ENCODE results near the gene NR1H3. TPM values are rescaled to one million over a fixed set of nuclear protein-coding genes. Genes with fewer than 3 reads are reported as not detected.

The NR1H3 gene
- total RNA-seq, 1 experiment from 2014 or later, result 44.8 TPM

GRCh38 chr11:47285969-47286770 lies 28.4 kb downstream of the NR1H3 start:
- Histone ChIP-seq H3K4me1 (no peaks in the 10 kb centered on the region), H3K9me3 (no peaks in the 10 kb centered on the region), H3K27me3 (replicated peaks; ENCODE audit: control insufficient read depth, insufficient read depth, low read length) (no peaks in the 10 kb centered on the region), H3K4me3 (ENCODE audit: low read depth, low read length) (no peak overlapping the region), H3K36me3 (ENCODE audit: control insufficient read depth, insufficient read depth, low read length) (peaks cover 9% of the 10 kb centered on the region)
- Mint-ChIP-seq H3K27ac (ENCODE audit: unreplicated experiment) (no peak overlapping the region), H3K9me3 (ENCODE audit: unreplicated experiment) (no peaks in the 10 kb centered on the region), H3K4me3 (ENCODE audit: unreplicated experiment) (no peak overlapping the region), H3K4me1 (ENCODE audit: low read depth, unreplicated experiment) (peaks cover 5% of the 10 kb centered on the region), H3K36me3 (ENCODE audit: insufficient read depth, unreplicated experiment) (peaks cover 70% of the 10 kb centered on the region), H3K27me3 (ENCODE audit: insufficient read depth, unreplicated experiment) (no peaks in the 10 kb centered on the region)
- TF ChIP-seq CTCF (IDR thresholded peaks at IDR 0.05; ENCODE audit: insufficient read depth in 1 of 2, low read depth in 1 of 2, low read length in 1 of 2, severe bottlenecking in 1 of 2, unreplicated experiment in 1 of 2), result no peak
- intact Hi-C loops (cut with micrococcal nuclease; ENCODE audit: unreplicated experiment), result no loop called here
- POLR2A ChIA-PET, result no interaction called here
- CTCF ChIA-PET, result no interaction called here
- no TSS peak for BruUV-seq (replicated peaks)
- DNase-seq, result no peak

GRCh38 chr11:47288066-47288465 lies 30.3 kb downstream of the NR1H3 start:
- H3K27me3 ChIP-seq (replicated peaks; ENCODE audit: control insufficient read depth, insufficient read depth, low read length), result no peaks in the 10 kb centered on the region
- H3K4me3 ChIP-seq (ENCODE audit: low read depth, low read length), result no peak overlapping the region
- TF ChIP-seq CTCF (IDR thresholded peaks at IDR 0.05; ENCODE audit: insufficient read depth in 1 of 2, low read depth in 1 of 2, low read length in 1 of 2, severe bottlenecking in 1 of 2, unreplicated experiment in 1 of 2), result no peak
- CTCF ChIA-PET, result no interaction called here
- H3K4me1 ChIP-seq, result no peaks in the 10 kb centered on the region
- Mint-ChIP-seq H3K27me3 (ENCODE audit: insufficient read depth, unreplicated experiment) (no peaks in the 10 kb centered on the region), H3K4me1 (ENCODE audit: low read depth, unreplicated experiment) (no peaks in the 10 kb centered on the region), H3K9me3 (ENCODE audit: unreplicated experiment) (no peaks in the 10 kb centered on the region), H3K36me3 (ENCODE audit: insufficient read depth, unreplicated experiment) (peaks cover 72% of the 10 kb centered on the region), H3K4me3 (ENCODE audit: unreplicated experiment) (no peak overlapping the region), H3K27ac (ENCODE audit: unreplicated experiment) (no peak overlapping the region)
- H3K9me3 ChIP-seq, result no peaks in the 10 kb centered on the region
- no TSS peak for BruUV-seq (replicated peaks)
- intact Hi-C loops (cut with micrococcal nuclease; ENCODE audit: unreplicated experiment), result no loop called here
- POLR2A ChIA-PET, result no interaction called here
- H3K36me3 ChIP-seq (ENCODE audit: control insufficient read depth, insufficient read depth, low read length), result peaks cover 10% of the 10 kb centered on the region
- no peak for DNase-seq

GRCh38 chr11:47289856-47290255 lies 32.1 kb downstream of the NR1H3 start:
- TF ChIP-seq CTCF (IDR thresholded peaks at IDR 0.05; ENCODE audit: insufficient read depth in 1 of 2, low read depth in 1 of 2, low read length in 1 of 2, severe bottlenecking in 1 of 2, unreplicated experiment in 1 of 2), result no peak
- H3K9me3 ChIP-seq, result no peaks in the 10 kb centered on the region
- H3K4me1 ChIP-seq, result no peaks in the 10 kb centered on the region
- H3K4me3 ChIP-seq (ENCODE audit: low read depth, low read length), result no peak overlapping the region
- H3K27me3 ChIP-seq (replicated peaks; ENCODE audit: control insufficient read depth, insufficient read depth, low read length), result no peaks in the 10 kb centered on the region
- POLR2A ChIA-PET, result no interaction called here
- H3K9me3 Mint-ChIP-seq (ENCODE audit: unreplicated experiment), result no peaks in the 10 kb centered on the region
- no peak overlapping the region for H3K27ac Mint-ChIP-seq (ENCODE audit: unreplicated experiment)
- H3K27me3 Mint-ChIP-seq (ENCODE audit: insufficient read depth, unreplicated experiment), result no peaks in the 10 kb centered on the region
- CTCF ChIA-PET, result no interaction called here
- no peaks in the 10 kb centered on the region for H3K4me1 Mint-ChIP-seq (ENCODE audit: low read depth, unreplicated experiment)
- peaks cover 9% of the 10 kb centered on the region for H3K36me3 ChIP-seq (ENCODE audit: control insufficient read depth, insufficient read depth, low read length)
- no peak for DNase-seq
- peaks cover 75% of the 10 kb centered on the region for H3K36me3 Mint-ChIP-seq (ENCODE audit: insufficient read depth, unreplicated experiment)
- intact Hi-C loops (cut with micrococcal nuclease; ENCODE audit: unreplicated experiment), result no loop called here
- H3K4me3 Mint-ChIP-seq (ENCODE audit: unreplicated experiment), result no peak overlapping the region
- BruUV-seq (replicated peaks), result no TSS peak

All from Caco-2 (cell line).